B cell (primary cell): Measurements from ENCODE around the gene METRNL. TPM values are rescaled to one million over a fixed set of nuclear protein-coding genes. Genes with fewer than 3 reads are reported as not detected.

Experiments used
- ATAC-seq: fragments of 200-7000 bp; cut with Tn5 transposase; one replicate; pipeline ENCODE4 v1.10.0; 2021; ENCODE audit warnings: low read depth, mild to moderate bottlenecking, moderate number of reproducible peaks, moderate library complexity
- CTCF ChIA-PET: fragments of 350-600 bp; sonication (Branson Sonifier 250); formaldehyde crosslinking; loops from one replicate; lab custom pipeline; 2021; ENCODE audit warnings: antibody characterized with exemption, inconsistent platforms; lab: Charles Lee
- POLR2A ChIA-PET: fragments of 350-600 bp; sonication (Branson Sonifier 250); formaldehyde crosslinking; loops from one replicate; lab custom pipeline; 2021; ENCODE audit warnings: antibody characterized with exemption; lab: Charles Lee
- DNase-seq: peaks from one replicate; pipeline ENCODE4 v3.0.0; 2013
- H2AFZ ChIP-seq: 2 replicates; pipeline ENCODE4 v1.6.1; 2012; ENCODE audit warnings: mild to moderate bottlenecking, low read depth, low read length; ENCODE audit not compliant: insufficient read depth, poor library complexity, severe bottlenecking
- H3K27ac ChIP-seq, 2 donors: 1 replicate in 1 of 2; 2 replicates in 1 of 2; pipeline ENCODE4 v1.5.1; 2012 to 2013; ENCODE audit warnings: low read length in 2 of 2, mild to moderate bottlenecking in 2 of 2, moderate library complexity in 1 of 2
- H3K27me3 ChIP-seq, 4 experiments: fragments of 200-600 bp in 1 of 4; sonication (generic) in 1 of 4; replicated peaks in 1 of 4; 1 replicate in 2 of 4; 2 replicates in 2 of 4; pipeline versions ENCODE4 v1.6.1 to v1.7.0; 2013 to 2016; ENCODE audit warnings: low read length in 3 of 4, mild to moderate bottlenecking in 2 of 4, mixed read lengths in 1 of 4, moderate library complexity in 1 of 4; ENCODE audit not compliant: insufficient read depth in 4 of 4, control insufficient read depth in 3 of 4; ENCODE audit errors: control extremely low read depth in 1 of 4
- H3K36me3 ChIP-seq, 2 experiments: replicated peaks in 1 of 2; 1 replicate in 1 of 2; 2 replicates in 1 of 2; pipeline versions ENCODE4 v1.6.1 to v1.7.1; 2013; ENCODE audit warnings: low read length in 1 of 2; ENCODE audit not compliant: insufficient read depth in 2 of 2, control insufficient read depth in 1 of 2; ENCODE audit errors: control extremely low read depth in 1 of 2, extremely low read depth in 1 of 2
- H3K4me1 ChIP-seq, 2 donors: fragments of 200-600 bp in 1 of 2; sonication (generic) in 1 of 2; 1 replicate in 1 of 2; 2 replicates in 1 of 2; pipeline versions ENCODE4 v1.5.1 to v1.6.1; 2013 to 2017; ENCODE audit warnings: low read length in 2 of 2; ENCODE audit not compliant: control insufficient read depth in 2 of 2, insufficient read depth in 2 of 2
- H3K4me2 ChIP-seq: replicated peaks from 2 replicates; pipeline ENCODE3; 2012; ENCODE audit warnings: mild to moderate bottlenecking, low read depth, low read length; ENCODE audit not compliant: poor library complexity, severe bottlenecking
- H3K4me3 ChIP-seq, 5 experiments: fragments of 200-600 bp in 1 of 5; sonication (generic) in 1 of 5; 1 replicate in 3 of 5; 2 replicates in 2 of 5; pipeline versions ENCODE4 v1.5.1 to v1.7.0; 2011 to 2016; ENCODE audit warnings: low read length in 4 of 5, mild to moderate bottlenecking in 4 of 5, low read depth in 2 of 5, control low read depth in 1 of 5, moderate library complexity in 1 of 5; ENCODE audit not compliant: insufficient read depth in 1 of 5; ENCODE audit errors: control extremely low read depth in 1 of 5, extremely low read depth in 1 of 5
- H3K79me2 ChIP-seq: fragments of 200-600 bp; sonication (generic); one replicate; pipeline ENCODE4 v1.6.0; 2016; ENCODE audit warnings: low read length; ENCODE audit not compliant: control insufficient read depth, insufficient read depth
- H3K9ac ChIP-seq: fragments of 200-600 bp; sonication (generic); 2 replicates; pipeline ENCODE4 v1.6.1; 2017; ENCODE audit warnings: mild to moderate bottlenecking, low read length, moderate library complexity
- H3K9me3 ChIP-seq, 3 donors: one replicate each; pipeline versions ENCODE4 v1.6.1 to v1.7.1; 2013; ENCODE audit warnings: low read length in 2 of 3; ENCODE audit not compliant: control insufficient read depth in 2 of 3, insufficient read depth in 1 of 3; ENCODE audit errors: control extremely low read depth in 1 of 3
- H4K20me1 ChIP-seq: 2 replicates; pipeline ENCODE4 v1.6.0; 2012; ENCODE audit warnings: mild to moderate bottlenecking, low read length; ENCODE audit not compliant: insufficient read depth, control insufficient read depth, poor library complexity, severe bottlenecking
- H3K27ac Mint-ChIP-seq: one replicate; pipeline ENCODE4 v1.8.0; 2021; ENCODE audit warnings: mixed read lengths
- H3K27me3 Mint-ChIP-seq: one replicate; pipeline ENCODE4 v1.8.0; 2021; ENCODE audit warnings: mixed read lengths
- H3K4me1 Mint-ChIP-seq: one replicate; pipeline ENCODE4 v1.8.0; 2021; ENCODE audit warnings: mixed read lengths
- H3K4me3 Mint-ChIP-seq: one replicate; pipeline ENCODE4 v1.8.0; 2021; ENCODE audit warnings: mixed read lengths
- H3K9me3 Mint-ChIP-seq: one replicate; pipeline ENCODE4 v1.8.0; 2022; ENCODE audit warnings: mixed read lengths; ENCODE audit not compliant: insufficient read depth
- EZH2 ChIP-seq: IDR thresholded peaks from 2 replicates; pipeline ENCODE4 v1.6.1; 2012; ENCODE audit warnings: borderline replicate concordance, low read depth, mild to moderate bottlenecking, moderate library complexity, low read length; ENCODE audit not compliant: insufficient read depth, poor library complexity, severe bottlenecking
- WGBS: methylation state at CpG from one replicate; pipeline ENCODE4 v1.1.5; 2013; ENCODE audit warnings: missing lambda C conversion rate; ENCODE audit not compliant: insufficient coverage; 5-methylcytosine and 5-hydroxymethylcytosine counted together
- intact Hi-C: fragments of 100-400 bp; cut with micrococcal nuclease; formaldehyde crosslinking; loops from one replicate; pipeline ENCODE4 v1.10.0; 2022
- polyA plus RNA-seq: library from polyadenylated mRNA; depleted of rRNA; stranded (reverse); fragments of >200 nt; gene quantifications from 2 replicates; pipeline ENCODE4 v1.2.3, GENCODE V29; 2012
- total RNA-seq, 2 donors: library from RNA; stranded (reverse); fragments of 120-200 nt in 1 of 2; gene quantifications; 1 replicate in 1 of 2; 2 replicates in 1 of 2; pipeline versions ENCODE4 v1.2.3 to v1.2.4, GENCODE V29; 2013 to 2022
- TF ChIP-seq, protein P1 (sequence below): fragments of 200-600 bp; IDR thresholded peaks from one replicate; pipeline ENCODE4 v1.8.0; 2022; ENCODE audit warnings: antibody characterized with exemption, mild to moderate bottlenecking

Gene METRNL
- total and polyA plus RNA-seq, 2 donors (not counting 1 experiment from before 2014, with no cell fraction given), result 11.8 to 18.4 TPM

GRCh38 chr17:83142619-83143018, 63.2 kb downstream of the METRNL start:
- Mint-ChIP-seq H3K9me3 (peaks cover 8% of the 10 kb centered on the region), H3K4me1 (no peaks in the 10 kb centered on the region), H3K27ac (no peak overlapping the region), H3K4me3 (no peak overlapping the region), H3K27me3 (peaks cover 36% of the 10 kb centered on the region)
- no peaks in the 10 kb centered on the region for H3K36me3 ChIP-seq
- H3K4me1 ChIP-seq, result no peaks in the 10 kb centered on the region
- no peak overlapping the region for H3K4me2 ChIP-seq
- TF ChIP-seq EZH2, result no peak
- TF ChIP-seq, protein P1, sequence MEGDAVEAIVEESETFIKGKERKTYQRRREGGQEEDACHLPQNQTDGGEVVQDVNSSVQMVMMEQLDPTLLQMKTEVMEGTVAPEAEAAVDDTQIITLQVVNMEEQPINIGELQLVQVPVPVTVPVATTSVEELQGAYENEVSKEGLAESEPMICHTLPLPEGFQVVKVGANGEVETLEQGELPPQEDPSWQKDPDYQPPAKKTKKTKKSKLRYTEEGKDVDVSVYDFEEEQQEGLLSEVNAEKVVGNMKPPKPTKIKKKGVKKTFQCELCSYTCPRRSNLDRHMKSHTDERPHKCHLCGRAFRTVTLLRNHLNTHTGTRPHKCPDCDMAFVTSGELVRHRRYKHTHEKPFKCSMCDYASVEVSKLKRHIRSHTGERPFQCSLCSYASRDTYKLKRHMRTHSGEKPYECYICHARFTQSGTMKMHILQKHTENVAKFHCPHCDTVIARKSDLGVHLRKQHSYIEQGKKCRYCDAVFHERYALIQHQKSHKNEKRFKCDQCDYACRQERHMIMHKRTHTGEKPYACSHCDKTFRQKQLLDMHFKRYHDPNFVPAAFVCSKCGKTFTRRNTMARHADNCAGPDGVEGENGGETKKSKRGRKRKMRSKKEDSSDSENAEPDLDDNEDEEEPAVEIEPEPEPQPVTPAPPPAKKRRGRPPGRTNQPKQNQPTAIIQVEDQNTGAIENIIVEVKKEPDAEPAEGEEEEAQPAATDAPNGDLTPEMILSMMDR, result no peak
- H3K79me2 ChIP-seq, result no peaks in the 10 kb centered on the region
- ChIA-PET POLR2A (no interaction called here), CTCF (no interaction called here)
- WGBS, result no CpG with 5 or more reads among the region's 4 CpGs
- H3K9ac ChIP-seq, result no peak overlapping the region
- peaks cover 0 to 9% (median 0%) of the 10 kb centered on the region in 4 experiments for H3K27me3 ChIP-seq
- no peak overlapping the region for H2AFZ ChIP-seq
- no peaks in the 10 kb centered on the region for H4K20me1 ChIP-seq
- intact Hi-C loops, result no loop called here
- no peak overlapping the region for H3K27ac ChIP-seq
- ATAC-seq (no peak), DNase-seq (no peak)
- H3K9me3 ChIP-seq, result peaks cover 0 to 3% (median 2%) of the 10 kb centered on the region in 3 donors
- H3K4me3 ChIP-seq, result no peak overlapping the region

GRCh38 chr17:83143817-83144231, 64.4 kb downstream of the METRNL start:
- TF ChIP-seq, protein P1, result no peak
- no peak for TF ChIP-seq EZH2
- Histone ChIP-seq H4K20me1 (no peaks in the 10 kb centered on the region), H3K79me2 (no peaks in the 10 kb centered on the region), H3K27ac (no peak overlapping the region), H3K9ac (no peak overlapping the region), H3K4me2 (no peak overlapping the region), H3K9me3 (peaks cover 0 to 3% (median 2%) of the 10 kb centered on the region in 3 donors), H3K27me3 (peaks cover 0 to 14% (median 2%) of the 10 kb centered on the region in 4 experiments), H3K4me3 (no peak overlapping the region), H2AFZ (no peak overlapping the region), H3K4me1 (no peaks in the 10 kb centered on the region), H3K36me3 (no peaks in the 10 kb centered on the region)
- 94% methylated on average over 8 of the region's 10 CpGs for WGBS
- Mint-ChIP-seq H3K27me3 (peaks cover 40% of the 10 kb centered on the region), H3K27ac (no peak overlapping the region), H3K9me3 (peaks cover 8% of the 10 kb centered on the region), H3K4me3 (no peak overlapping the region), H3K4me1 (no peaks in the 10 kb centered on the region)
- ChIA-PET CTCF (interaction anchor here (0.6 kb wide), 1 partner anchor 112 kb away, joined by 3 read pairs; no protein-coding TSS in a partner anchor), POLR2A (no interaction called here)
- intact Hi-C loops, result no loop called here
- ATAC-seq, result no peak
- DNase-seq, result no peak

Other genes with a start within 250 kb of the METRNL start
- gene ZNF750, start 239.6 kb upstream of the METRNL start, total RNA-seq, result not detected in 2 replicates
- not detected in 2 replicates for gene ZNF750, start 239.6 kb upstream of the METRNL start, polyA plus RNA-seq